ENCODE results near the gene TMEM181. TPM values are rescaled to one million over a fixed set of nuclear protein-coding genes. Genes with fewer than 3 reads are reported as not detected.
"Not testable (repeated sequence)": the region's sequence is repeated elsewhere in the genome, so short reads cannot be mapped to it uniquely, and the experiment has no call there.

The TMEM181 gene
- total RNA-seq, 6 experiments from 2014 or later = 11.3 to 14.0 (median 12.5) TPM

- TF ChIP-seq, protein P1, sequence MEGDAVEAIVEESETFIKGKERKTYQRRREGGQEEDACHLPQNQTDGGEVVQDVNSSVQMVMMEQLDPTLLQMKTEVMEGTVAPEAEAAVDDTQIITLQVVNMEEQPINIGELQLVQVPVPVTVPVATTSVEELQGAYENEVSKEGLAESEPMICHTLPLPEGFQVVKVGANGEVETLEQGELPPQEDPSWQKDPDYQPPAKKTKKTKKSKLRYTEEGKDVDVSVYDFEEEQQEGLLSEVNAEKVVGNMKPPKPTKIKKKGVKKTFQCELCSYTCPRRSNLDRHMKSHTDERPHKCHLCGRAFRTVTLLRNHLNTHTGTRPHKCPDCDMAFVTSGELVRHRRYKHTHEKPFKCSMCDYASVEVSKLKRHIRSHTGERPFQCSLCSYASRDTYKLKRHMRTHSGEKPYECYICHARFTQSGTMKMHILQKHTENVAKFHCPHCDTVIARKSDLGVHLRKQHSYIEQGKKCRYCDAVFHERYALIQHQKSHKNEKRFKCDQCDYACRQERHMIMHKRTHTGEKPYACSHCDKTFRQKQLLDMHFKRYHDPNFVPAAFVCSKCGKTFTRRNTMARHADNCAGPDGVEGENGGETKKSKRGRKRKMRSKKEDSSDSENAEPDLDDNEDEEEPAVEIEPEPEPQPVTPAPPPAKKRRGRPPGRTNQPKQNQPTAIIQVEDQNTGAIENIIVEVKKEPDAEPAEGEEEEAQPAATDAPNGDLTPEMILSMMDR (IDR thresholded peaks at IDR 0.05) = no peak
- no peak for TF ChIP-seq POLR2A (IDR thresholded peaks at IDR 0.05)
- intact Hi-C loops (cut with DNase I) = no loop called here
- H3K27ac ChIP-seq = no peak overlapping the region
- H3K36me3 ChIP-seq = peaks cover 0 to 7% (median 1%) of the 10 kb centered on the region in 4 donors
- ATAC-seq = no peak
- no peak overlapping the region for H3K4me3 ChIP-seq
- peaks cover 0 to 16% (median 8%) of the 10 kb centered on the region in 4 donors for H3K4me1 ChIP-seq
- no CpG with 5 or more reads among the region's 17 CpGs for WGBS (ENCODE audit: insufficient coverage, low coverage, low lambda C conversion rate, missing lambda C conversion rate)
- no peaks in the 10 kb centered on the region for H3K27me3 ChIP-seq
- H3K9me3 ChIP-seq = no peaks in the 10 kb centered on the region
- DNase-seq = peak in 1 of 3 donors; percentile 42
Measured at GRCh38 chr6:158628542-158628941, 68.7 kb downstream of the TMEM181 start.

DNA sequence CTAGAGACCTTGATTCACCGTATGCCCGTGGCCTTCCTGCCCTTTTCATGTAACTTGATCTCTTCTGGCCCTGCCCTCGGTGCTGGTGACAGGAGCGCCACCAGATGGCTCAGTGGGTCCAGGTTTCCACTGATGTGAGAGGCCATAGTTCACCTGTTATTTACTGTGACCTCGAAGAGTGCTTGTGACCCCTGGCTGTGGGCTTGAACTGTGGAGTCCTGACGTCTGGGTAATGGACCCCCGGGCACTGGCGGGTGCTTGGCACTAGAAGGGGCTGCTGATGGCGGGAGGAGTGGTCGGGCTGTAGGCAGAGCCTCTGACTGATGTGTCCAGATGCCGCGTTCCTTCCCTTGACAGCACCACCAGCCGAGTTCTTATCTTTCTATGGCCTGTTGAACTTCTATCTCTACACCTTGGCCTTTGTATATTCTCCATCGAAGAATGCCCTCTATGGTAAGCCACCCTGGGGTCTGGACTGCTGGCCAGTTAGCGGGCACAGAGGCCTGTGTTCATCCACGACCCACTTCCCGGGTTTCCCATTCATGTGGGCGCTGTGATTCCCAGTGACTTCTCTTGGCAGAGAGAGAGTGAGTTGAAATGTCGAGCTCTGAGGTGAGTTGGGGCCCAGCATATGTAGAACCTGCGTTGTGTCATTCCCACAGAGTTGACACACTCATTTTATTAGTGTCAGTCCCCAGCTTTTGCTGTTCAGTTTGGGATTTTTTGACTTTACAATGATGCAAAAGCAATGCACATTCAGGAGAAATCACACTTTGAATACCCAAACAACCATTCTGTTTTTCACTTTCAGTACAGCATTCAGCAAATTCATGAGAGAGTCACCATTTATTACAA, 69.7 kb downstream of the TMEM181 start:
- Histone ChIP-seq H3K27ac (no peak overlapping the region), H3K36me3 (peaks cover 0 to 9% (median 1%) of the 10 kb centered on the region in 4 donors), H3K9me3 (no peaks in the 10 kb centered on the region), H3K27me3 (no peaks in the 10 kb centered on the region), H3K4me3 (no peak overlapping the region), H3K4me1 (peaks cover 0 to 16% (median 8%) of the 10 kb centered on the region in 4 donors)
- TF ChIP-seq POLR2A (IDR thresholded peaks at IDR 0.05) = no peak
- TF ChIP-seq, protein P1 (IDR thresholded peaks at IDR 0.05) = peak in 3 of 4 donors; percentile 31 to 46 (median 36)
- peak in 1 of 3 donors; percentile 58 for DNase-seq
- ATAC-seq = peak; percentile 52 to 72 (median 56)
- 80% methylated on average over 16 of the region's 20 CpGs for WGBS (ENCODE audit: insufficient coverage, low coverage, low lambda C conversion rate, missing lambda C conversion rate)
- intact Hi-C loops (cut with DNase I) = no loop called here

- WGBS (ENCODE audit: insufficient coverage, low coverage, low lambda C conversion rate, missing lambda C conversion rate) = 84% methylated on average over 15 of the region's 19 CpGs
- ATAC-seq (peak in 1 of 4 donors; percentile 7), DNase-seq (peak in 1 of 3 donors; percentile 46)
- Histone ChIP-seq H3K36me3 (peaks cover 0 to 14% (median 6%) of the 10 kb centered on the region in 4 donors), H3K4me1 (peaks cover 0 to 16% (median 8%) of the 10 kb centered on the region in 4 donors), H3K27me3 (no peaks in the 10 kb centered on the region), H3K9me3 (no peaks in the 10 kb centered on the region), H3K27ac (peak overlapping the region; percentile 17 to 54 (median 53)), H3K4me3 (no peak overlapping the region)
- no peak for TF ChIP-seq POLR2A (IDR thresholded peaks at IDR 0.05)
- TF ChIP-seq, protein P1 (IDR thresholded peaks at IDR 0.05) = no peak
- intact Hi-C loops (cut with DNase I) = no loop called here
Measured at GRCh38 chr6:158630938-158631616, 71.2 kb downstream of the TMEM181 start.

DNA sequence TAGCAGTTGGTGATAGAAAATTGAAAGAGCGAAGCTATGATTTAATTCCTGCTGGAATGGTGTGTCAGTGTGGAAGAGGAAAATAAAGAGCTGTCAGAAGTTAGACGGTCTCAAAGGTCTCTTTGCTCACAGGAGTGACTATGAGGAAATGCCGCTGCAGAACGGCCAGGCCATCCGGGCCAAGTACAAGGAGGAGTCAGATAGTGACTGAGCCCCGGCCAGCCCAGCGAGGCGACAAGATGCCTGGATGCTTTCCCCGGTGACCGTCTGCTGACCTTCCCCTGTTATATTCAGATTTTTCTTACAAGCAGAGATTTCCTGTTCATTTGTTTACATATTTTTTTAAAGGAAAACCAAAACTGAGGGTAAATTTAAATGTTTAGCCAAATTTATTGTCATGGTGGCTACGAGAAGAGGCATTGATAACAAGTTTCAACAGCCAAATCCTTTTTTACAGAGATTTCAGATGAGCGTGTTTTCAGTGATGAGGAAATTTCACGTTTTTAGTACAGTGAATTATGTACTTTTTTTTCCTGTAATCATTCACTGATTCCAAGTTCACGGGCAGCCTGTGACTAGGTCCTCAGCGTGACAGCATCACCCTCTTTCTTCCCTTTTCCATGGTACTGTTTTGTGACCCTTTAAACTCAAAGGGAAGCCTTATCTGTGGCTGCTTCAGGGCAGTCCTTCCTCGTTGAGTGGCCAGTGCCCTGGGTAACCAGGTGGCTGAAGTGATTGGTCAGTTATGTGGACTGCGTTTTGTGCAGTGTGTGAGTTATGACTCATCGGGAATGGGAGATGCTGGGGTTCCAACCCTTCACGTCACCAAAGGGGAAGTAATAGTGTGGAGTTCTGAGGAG, 72.0 kb downstream of the TMEM181 start:
- no peak overlapping the region for H3K4me3 ChIP-seq
- intact Hi-C loops (cut with DNase I) = no loop called here
- H3K36me3 ChIP-seq = peaks cover 0 to 18% (median 8%) of the 10 kb centered on the region in 4 donors
- DNase-seq = peak; percentile 78 to 86 (median 85)
- TF ChIP-seq POLR2A (IDR thresholded peaks at IDR 0.05) = no peak
- TF ChIP-seq, protein P1 (IDR thresholded peaks at IDR 0.05) = no peak
- H3K9me3 ChIP-seq = no peaks in the 10 kb centered on the region
- H3K27ac ChIP-seq = peak overlapping the region; percentile 17 to 54 (median 53)
- peaks cover 0 to 16% (median 8%) of the 10 kb centered on the region in 4 donors for H3K4me1 ChIP-seq
- H3K27me3 ChIP-seq = no peaks in the 10 kb centered on the region
- 31% methylated on average over 16 of the region's 19 CpGs for WGBS (ENCODE audit: insufficient coverage, low coverage, low lambda C conversion rate, missing lambda C conversion rate)
- ATAC-seq = peak; percentile 92 to 96 (median 92)

- H3K27me3 ChIP-seq; H3K9me3 ChIP-seq; intact Hi-C loops (cut with DNase I); H3K4me3 ChIP-seq; ATAC-seq: not testable (repeated sequence)
- H3K36me3 ChIP-seq = peaks cover 0 to 25% (median 8%) of the 10 kb centered on the region in 4 donors
- peaks cover 0 to 16% (median 8%) of the 10 kb centered on the region in 4 donors for H3K4me1 ChIP-seq
- 88% methylated on average over 2 of the region's 3 CpGs for WGBS (ENCODE audit: insufficient coverage, low coverage, low lambda C conversion rate, missing lambda C conversion rate)
- peak overlapping the region in 2 of 3 donors; percentile 15 to 21 for H3K27ac ChIP-seq
- peak in 1 of 3 donors; percentile 15 for DNase-seq
Measured at GRCh38 chr6:158632538-158633119, 72.7 kb downstream of the TMEM181 start.

Measured in right lobe of liver (tissue), 6 donors.